GM21390 (cell line): ENCODE results near the gene CDK17.
"Not testable (repeated sequence)": the region's sequence is repeated elsewhere in the genome, so short reads cannot be mapped to it uniquely, and the experiment has no call there.

ENCODE experiments used
- ATAC-seq: cut with Tn5 transposase; IDR thresholded peaks from one replicate; pipeline ENCODE4 v1.9.1; 2021; ENCODE audit not compliant: unreplicated experiment

Gene CDK17

DNA sequence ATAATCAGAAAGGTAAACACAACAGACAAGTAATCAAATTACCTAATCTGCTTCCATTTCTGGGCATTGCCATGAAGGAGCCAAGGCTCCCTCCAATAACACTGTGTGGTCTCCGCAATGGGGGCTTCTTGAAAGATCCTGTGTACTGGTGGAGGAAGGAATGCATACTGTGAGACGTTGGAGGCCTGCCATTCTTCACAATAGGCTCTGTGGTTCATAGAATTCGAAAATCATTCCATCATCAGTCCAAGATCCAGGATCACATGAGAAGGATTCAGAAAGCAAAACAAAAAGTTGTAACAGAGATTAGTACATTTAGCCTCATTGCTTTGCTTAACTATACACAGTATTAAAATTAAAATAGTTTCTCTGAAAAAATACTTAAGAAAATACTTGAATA, 76.3 kb downstream of the CDK17 start:
- no peak for ATAC-seq

DNA sequence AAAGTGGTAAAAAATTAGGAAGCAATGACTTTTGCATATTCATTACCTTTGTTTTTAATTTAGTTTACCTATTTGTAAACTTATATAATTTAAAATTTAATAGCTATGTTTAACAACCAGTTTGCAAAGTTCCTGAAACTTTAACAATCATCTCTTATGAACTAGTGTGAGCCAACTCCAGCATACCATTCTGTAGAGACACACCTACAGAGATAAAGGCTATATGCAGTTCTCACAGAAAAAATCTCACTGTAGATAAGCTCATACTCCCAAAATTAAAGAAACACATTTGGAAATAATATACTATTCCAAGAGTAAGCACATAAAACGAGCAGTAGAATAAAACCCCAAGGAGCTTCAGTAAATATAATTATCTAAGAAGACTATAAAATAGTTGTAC, 77.5 kb downstream of the CDK17 start:
- no peak for ATAC-seq

- ATAC-seq = no peak
Observed at GRCh38 chr12:96321941-96322340, 78.3 kb downstream of the CDK17 start.

- ATAC-seq = not testable (repeated sequence)
Observed at GRCh38 chr12:96317801-96318200, 82.4 kb downstream of the CDK17 start.

GRCh38 chr12:96315741-96316481, 84.3 kb downstream of the CDK17 start:
- ATAC-seq = not testable (repeated sequence)

GRCh38 chr12:96314723-96315122, 85.5 kb downstream of the CDK17 start:
- ATAC-seq = no peak

DNA sequence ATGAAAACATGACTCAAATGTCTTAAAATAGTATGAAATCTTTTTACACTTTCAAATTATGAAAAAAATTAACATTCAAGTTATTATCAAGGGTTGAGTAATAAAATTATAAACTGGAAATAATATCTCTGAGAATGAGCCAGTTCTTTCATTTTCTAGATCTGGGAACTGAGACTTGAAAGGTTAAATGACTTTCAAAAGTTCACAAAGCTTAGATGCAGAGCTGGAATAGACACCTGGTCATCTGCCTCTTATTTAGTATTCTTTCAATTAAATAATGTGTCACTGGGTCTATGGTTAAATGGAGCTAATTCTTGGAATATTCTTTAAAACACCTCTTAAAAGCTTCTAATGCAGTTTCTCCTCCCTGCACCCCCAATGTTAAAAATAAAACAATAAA, 86.6 kb downstream of the CDK17 start:
- peak; percentile 72 for ATAC-seq

- no peak for ATAC-seq
Observed at GRCh38 chr12:96311191-96311590, 89.0 kb downstream of the CDK17 start.

DNA sequence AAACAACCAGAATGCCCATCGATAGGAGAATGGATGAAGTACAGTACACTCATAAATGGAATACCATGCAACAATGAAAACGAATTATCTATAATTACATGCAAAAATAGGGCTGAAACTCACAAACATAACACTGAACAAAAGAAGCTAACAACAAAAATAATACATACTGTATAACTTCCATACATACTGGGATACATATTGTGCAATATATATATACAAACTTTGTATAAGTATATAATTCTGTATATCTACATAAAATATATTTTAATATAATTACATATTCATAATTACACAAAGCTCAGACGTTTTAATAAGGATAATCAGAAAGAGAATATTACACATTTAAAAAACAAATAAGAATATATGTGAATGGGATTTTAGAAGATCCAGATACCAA, 90.2 kb downstream of the CDK17 start:
- no peak for ATAC-seq

DNA sequence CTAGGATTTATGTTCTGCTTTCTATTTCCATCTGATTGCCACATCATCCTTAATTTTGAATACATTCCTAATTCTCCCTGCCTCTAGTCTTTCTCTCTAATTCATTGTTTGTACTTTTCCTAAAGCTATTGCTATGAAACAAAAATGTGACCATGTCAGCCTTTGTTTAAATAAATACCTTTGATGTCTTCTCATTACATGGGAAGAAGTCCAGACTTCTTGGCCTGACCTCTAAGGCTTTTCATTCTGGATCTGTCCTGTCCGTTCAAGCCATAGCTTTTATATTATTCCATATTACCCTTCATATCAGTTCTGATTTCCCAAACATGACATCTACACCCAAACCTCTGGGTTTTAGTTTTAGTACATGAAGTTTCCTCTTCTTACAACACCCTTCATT, 91.4 kb downstream of the CDK17 start:
- ATAC-seq = no peak

GRCh38 chr12:96305665-96306064, 94.6 kb downstream of the CDK17 start:
- no peak for ATAC-seq

DNA sequence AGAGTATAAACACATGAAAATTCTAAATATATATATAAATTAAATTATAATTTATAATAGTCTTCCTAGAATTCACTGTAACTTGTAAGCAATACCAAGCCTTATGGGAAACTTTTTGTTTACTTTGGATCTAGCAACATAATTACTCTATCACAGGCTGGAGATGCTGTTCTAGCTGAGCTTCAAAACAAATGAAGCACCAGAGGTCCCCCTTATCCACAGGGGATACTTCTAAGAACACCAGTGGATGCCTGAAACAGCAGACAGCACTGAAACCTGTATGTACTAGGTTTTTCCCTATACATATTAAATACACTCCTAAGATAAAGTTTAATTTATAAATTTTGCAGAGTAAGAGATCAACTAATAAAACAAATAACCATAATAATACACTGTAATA, 96.6 kb downstream of the CDK17 start:
- ATAC-seq = no peak

DNA sequence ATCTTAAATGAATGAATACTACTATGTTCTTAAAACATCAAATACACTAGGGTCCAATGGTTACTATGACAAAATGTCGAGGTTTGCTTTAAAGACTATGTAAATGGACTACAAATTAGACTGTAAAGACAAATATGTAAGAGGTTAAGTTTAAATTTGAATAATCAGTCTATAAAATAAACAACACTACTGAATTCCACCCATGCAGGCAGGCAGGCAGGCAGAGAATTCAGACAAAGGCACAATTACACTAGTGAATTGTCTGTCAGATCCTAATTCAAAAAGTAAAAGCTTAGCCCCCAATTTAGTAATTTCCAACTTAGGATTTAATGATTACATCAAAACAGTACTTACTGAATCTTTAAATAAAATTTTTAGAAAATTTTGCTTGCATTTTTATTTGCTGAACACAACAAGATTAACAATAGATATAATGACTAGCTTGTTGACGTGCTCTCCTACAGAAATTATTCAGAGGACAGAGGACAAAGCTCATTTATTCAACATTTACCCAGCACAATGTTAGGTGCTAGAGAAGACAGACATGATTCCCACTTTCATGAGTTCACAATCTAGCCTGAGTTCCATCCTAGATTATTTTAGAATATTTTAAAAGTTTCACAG, 97.4 kb downstream of the CDK17 start:
- no peak for ATAC-seq

DNA sequence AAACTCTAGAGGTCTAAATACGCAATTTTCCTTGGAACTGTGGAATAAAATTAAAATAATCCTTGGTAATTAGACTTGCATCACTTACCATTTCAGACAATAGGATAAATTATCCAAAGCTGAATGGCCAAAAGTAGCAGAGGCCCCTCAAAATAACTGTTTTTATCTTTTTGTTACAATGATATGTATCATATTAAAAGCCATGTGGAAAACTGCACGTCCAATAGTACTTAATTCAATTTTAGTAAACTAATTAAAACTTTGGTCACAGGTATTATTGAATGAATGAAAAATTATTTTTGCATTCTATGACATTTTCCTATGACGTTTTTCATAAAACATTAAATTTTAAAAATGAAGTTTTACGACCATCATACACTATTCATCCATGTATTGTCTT, 98.5 kb downstream of the CDK17 start:
- ATAC-seq = no peak

DNA sequence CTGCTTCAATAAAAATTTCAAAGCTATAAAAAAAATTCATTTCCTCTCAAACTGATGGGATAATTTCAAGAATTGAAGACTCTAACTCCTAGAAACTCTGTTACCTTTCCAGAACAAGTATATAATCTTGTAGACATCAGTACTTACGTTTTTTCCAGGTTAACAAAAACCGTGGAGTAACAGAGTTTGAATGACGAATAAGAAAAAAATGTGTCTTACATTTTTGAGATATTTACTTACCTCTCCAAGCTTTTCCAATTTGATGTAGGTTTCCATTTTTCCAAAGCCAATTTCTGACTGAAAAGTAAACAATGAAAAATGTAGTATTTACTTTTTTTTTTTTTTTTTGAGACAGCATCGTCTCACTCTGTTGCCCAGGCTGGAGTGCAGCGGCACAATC, 100.2 kb downstream of the CDK17 start:
- ATAC-seq = no peak

GRCh38 chr12:96297504-96297903, 102.7 kb downstream of the CDK17 start:
- peak; percentile 56 for ATAC-seq

DNA sequence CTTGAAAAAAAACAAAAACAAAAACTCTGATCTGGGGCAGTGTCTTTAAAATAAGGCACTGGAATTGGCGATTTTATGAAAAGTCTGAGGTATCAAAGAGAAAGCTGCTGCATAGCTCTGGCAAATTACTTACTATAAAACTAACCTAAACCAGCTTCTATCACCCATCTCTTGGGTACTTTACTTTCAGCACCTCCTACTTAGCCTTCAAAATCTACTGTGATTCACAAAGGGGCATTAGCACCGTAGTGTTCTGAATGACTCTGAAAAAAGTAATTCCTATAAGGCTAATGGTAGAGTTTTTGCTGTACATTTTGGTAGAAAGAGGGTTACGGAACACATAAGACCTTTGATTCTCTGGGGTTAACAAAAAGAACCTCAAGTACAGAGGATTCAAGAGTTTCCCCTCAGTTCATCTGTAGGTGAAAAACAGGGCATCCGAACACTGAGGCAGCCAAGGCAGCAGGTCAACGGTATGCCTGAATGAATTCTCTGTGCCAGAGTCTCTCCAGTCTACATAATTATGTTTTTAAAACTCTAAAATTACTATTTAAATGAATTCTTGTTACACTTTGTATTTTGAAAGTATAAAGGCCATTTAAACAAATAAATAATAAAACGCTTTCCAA, 104.6 kb downstream of the CDK17 start:
- ATAC-seq = no peak

DNA sequence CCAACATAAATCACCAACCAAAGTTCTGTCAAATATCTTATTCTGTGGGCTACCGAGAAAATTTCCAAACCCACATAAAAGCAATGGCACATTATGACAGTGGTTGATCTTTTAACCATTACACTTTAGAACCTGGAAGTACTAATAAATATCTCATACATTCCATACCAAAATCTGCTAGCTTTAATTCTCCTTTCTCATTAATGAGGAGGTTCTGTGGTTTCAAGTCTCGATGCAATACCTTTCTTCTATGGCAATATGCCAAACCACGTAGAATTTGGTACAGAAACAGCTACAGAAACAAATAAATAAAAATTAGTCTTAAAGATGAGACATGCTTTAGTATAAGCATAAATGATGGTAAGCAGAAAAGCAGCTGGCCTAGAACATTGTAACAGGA, 105.4 kb downstream of the CDK17 start:
- no peak for ATAC-seq

GRCh38 chr12:96293093-96293492, 107.1 kb downstream of the CDK17 start:
- no peak for ATAC-seq

DNA sequence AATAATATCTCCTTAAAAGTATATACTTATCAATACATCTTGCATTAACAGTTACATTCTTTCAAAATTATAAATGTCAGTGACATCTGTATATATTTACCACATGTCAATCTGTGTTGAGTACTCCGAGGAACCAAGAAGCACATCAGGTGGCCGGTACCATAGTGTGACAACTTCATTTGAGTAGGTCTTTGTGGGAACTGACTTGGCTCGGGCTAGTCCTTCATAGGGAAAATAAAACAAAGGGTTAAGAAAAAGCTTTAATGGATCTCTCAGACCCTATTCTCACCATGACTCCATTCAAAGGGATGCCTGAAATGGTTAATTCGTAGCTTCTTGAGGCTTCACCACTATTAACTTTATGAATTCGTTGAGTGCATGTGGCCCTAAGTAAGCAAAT, 111.2 kb downstream of the CDK17 start:
- no peak for ATAC-seq

DNA sequence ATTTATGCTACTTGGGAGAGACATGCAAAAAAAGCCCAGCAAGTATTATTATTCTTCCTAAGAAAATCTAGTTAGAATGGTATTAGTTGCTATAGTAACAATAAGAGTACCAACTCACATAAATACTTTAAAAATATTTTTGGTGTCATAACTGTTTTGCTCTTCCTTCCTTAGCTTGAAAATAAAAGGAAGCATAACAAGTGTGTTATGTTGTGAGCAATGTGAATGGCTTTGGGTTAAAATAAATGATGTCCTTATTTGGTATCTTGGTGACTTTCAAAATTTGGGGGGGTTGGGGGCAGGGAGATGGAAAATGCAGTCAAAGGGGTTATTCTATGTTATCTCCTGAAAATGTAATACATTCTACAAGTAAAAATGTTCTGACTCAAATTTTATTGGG, 115.1 kb downstream of the CDK17 start:
- no peak for ATAC-seq

DNA sequence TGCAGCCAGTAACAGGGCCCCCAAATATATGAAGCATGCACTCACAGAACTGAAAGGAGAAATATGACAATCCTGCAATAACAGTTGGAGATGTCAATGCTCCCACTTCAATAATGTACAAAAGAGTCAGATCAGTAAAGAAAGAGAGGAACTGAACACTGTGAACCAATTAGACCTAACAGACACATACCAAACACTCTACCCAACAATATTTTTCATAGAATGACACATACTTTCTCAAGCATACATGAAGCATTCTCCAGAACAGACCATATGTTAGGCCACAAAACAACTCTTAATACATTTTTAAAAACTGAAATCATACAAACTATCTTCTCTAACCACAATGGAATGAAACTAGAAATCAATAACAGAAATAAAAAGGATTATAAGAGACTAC, 125.9 kb downstream of the CDK17 start:
- peak; percentile 66 for ATAC-seq
